ENCODE data around the gene PKP4.

PKP4 gene

DNA sequence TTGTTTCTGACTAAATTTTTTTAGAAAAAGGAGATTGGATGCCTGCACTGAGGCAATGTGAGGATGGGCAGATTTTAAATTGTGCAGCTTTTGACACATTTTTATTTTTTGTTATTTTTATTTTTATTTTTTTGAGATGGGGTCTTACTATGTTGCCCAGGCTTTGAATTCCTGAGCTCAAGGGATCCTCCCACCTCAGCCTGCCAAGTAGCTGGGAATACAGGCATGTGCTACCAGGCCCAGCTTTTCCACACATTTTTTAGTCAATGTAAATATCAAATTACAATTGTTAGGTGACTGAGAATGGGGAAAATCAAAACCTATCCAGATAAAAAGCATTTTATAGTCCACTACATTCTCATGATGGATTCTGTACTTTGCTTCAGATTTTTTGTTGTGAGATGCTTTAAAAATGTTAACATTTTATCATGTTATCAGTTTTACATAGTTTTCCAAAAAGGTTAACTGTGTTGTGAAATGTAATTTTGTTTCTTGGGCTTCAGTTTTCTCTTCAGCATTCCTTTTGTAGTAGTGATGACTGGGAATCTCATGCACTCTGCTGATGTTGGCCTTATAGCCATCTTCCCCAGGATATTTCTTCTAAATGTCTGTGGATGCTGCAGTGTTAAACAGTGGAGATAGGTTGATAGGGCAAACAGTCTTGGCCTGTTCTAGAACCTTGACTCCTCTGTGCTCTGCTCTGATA, 41.4 kb downstream of the PKP4 start:
- TF ChIP-seq, protein P1, sequence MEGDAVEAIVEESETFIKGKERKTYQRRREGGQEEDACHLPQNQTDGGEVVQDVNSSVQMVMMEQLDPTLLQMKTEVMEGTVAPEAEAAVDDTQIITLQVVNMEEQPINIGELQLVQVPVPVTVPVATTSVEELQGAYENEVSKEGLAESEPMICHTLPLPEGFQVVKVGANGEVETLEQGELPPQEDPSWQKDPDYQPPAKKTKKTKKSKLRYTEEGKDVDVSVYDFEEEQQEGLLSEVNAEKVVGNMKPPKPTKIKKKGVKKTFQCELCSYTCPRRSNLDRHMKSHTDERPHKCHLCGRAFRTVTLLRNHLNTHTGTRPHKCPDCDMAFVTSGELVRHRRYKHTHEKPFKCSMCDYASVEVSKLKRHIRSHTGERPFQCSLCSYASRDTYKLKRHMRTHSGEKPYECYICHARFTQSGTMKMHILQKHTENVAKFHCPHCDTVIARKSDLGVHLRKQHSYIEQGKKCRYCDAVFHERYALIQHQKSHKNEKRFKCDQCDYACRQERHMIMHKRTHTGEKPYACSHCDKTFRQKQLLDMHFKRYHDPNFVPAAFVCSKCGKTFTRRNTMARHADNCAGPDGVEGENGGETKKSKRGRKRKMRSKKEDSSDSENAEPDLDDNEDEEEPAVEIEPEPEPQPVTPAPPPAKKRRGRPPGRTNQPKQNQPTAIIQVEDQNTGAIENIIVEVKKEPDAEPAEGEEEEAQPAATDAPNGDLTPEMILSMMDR (IDR thresholded peaks at IDR 0.05) = no peak

- TF ChIP-seq, protein P1 (IDR thresholded peaks at IDR 0.05) = no peak
These were observed 42.0 kb downstream of the PKP4 start for GRCh38 chr2:158498749-158499136.

DNA sequence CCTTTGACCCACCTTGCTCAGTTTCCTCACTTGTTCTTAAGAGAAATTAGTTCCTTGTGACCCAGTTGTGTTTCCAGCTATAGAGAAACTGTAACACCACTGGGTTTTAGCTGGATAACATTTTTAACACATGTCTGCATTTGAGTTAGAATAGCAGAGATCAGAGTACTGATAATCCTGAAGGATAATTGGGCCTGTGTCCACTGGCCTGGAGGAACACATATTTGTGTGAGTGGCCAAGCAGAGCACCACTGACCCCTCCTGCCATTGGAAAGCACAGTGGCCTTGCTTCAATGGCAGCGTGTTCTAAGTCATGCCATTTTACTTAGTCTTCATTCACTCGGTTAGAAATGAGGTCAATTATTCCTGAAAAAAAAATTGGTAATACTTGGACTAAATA, 42.6 kb downstream of the PKP4 start:
- TF ChIP-seq, protein P1 (IDR thresholded peaks at IDR 0.05) = no peak

GRCh38 chr2:158500333-158500732, 43.6 kb downstream of the PKP4 start:
- TF ChIP-seq, protein P1 (IDR thresholded peaks at IDR 0.05) = no peak

- TF ChIP-seq, protein P1 (IDR thresholded peaks at IDR 0.05) = no peak
These were observed 44.5 kb downstream of the PKP4 start for GRCh38 chr2:158501301-158501700.

- TF ChIP-seq, protein P1 (IDR thresholded peaks at IDR 0.05) = no peak
These were observed 46.2 kb downstream of the PKP4 start for GRCh38 chr2:158502974-158503373.

DNA sequence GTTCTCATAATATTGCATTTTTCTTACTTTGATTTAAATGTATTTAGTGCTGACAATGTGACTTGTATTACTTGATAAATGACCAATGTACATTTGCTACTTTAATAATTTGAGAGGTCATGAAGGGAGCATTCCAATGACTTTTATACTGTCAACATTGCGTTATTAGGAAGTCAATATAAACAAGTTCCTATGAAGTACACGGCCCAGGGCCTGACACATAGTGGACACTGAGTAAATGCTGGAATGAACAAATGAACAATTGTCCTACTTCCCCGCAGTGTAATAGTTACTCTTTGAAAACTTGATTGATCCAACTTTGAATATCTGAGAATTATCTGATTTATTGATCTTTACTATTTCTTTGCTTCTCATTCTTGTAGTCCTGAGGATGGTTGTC, 47.3 kb downstream of the PKP4 start:
- TF ChIP-seq, protein P1 (IDR thresholded peaks at IDR 0.05) = no peak

Data from LNCAP (cell line).